GM10266 (cell line): ENCODE data around the gene TRIM42.
A peak's percentile ranks its signal among the peaks of the same experiment; 100 is the strongest.

Source experiments
- DNase-seq: peaks from one replicate; pipeline ENCODE4 v3.0.0; 2012; ENCODE audit errors: extremely low spot score
- TF ChIP-seq, protein P1 (sequence below): IDR thresholded peaks from 2 replicates; pipeline ENCODE4 v1.5.1; 2012; ENCODE audit warnings: mild to moderate bottlenecking, low read depth; ENCODE audit not compliant: control insufficient read depth, insufficient read depth; ENCODE audit errors: missing control alignments

TRIM42 gene

DNA sequence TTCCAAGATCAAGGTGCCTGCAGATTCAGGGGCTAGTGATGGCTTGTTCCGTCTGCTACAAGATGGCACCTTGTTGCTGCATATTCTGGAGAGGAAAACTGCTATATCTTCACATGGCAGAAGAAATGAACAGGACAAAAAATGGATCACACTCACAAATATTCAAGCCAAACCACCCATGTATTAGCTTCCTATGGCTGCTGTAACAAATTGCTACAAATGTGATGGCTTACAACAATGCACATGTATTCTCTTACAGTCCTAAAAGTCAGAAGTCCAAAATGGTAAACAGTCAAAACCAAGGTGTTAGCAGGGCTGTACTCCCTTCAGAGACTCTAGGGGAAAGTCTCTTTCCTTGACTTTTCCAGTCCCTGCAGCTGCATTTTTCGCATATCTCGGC lies 55.8 kb downstream of the TRIM42 start:
- TF ChIP-seq, protein P1, sequence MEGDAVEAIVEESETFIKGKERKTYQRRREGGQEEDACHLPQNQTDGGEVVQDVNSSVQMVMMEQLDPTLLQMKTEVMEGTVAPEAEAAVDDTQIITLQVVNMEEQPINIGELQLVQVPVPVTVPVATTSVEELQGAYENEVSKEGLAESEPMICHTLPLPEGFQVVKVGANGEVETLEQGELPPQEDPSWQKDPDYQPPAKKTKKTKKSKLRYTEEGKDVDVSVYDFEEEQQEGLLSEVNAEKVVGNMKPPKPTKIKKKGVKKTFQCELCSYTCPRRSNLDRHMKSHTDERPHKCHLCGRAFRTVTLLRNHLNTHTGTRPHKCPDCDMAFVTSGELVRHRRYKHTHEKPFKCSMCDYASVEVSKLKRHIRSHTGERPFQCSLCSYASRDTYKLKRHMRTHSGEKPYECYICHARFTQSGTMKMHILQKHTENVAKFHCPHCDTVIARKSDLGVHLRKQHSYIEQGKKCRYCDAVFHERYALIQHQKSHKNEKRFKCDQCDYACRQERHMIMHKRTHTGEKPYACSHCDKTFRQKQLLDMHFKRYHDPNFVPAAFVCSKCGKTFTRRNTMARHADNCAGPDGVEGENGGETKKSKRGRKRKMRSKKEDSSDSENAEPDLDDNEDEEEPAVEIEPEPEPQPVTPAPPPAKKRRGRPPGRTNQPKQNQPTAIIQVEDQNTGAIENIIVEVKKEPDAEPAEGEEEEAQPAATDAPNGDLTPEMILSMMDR, result no peak

DNA sequence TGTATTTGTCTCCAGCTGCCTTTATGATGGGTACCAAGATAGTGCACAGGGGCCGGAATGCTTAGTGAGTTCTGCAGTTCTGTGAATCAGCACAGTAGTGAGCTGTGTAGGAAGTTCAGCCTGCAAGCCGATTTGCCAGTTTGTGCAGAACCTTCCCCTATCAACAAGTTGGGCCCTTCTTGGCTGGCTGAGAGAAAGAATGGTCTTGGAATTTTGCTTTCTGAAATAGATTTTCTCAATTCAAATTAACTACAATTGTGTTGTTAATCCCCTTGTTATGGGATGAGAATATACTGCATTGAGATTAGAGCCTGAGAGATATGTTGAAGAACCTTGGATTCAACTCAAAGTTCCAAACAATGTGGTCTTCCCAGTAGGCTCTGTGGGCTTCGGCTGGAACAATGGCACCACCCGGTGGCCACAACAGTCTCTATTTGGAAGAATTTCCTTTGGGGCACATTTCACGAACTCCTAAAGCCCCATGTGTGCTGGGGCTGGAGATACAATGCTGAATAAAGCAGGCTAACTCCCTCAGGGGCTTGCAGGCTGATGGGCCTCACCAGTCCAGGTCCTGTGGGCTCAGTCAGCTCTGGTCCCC lies 59.1 kb downstream of the TRIM42 start:
- TF ChIP-seq, protein P1, result peak; percentile 59
- peak; percentile 18 for DNase-seq

More for the DNA sequence above, 55.8 kb downstream of the TRIM42 start:
- no peak for DNase-seq

DNA sequence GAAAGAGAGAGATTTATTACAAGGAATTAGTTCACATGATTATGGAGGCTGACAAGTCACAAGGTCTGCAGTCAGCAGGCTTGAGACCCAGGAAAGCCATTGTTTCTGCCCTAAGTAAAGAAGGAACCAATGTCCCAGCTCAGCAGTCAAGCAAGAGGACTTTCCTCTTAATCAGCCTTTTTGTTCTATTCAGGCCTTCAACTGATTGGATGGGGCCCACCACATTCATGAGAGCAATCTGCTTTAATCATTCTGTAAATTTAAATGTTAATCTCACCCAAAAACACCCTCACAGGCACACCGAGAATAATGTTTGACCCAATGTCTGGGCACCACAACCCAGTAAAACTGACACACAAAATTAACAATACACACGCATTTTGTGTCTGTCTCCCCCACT lies 64.3 kb downstream of the TRIM42 start:
- DNase-seq, result no peak
- TF ChIP-seq, protein P1, result no peak

DNA sequence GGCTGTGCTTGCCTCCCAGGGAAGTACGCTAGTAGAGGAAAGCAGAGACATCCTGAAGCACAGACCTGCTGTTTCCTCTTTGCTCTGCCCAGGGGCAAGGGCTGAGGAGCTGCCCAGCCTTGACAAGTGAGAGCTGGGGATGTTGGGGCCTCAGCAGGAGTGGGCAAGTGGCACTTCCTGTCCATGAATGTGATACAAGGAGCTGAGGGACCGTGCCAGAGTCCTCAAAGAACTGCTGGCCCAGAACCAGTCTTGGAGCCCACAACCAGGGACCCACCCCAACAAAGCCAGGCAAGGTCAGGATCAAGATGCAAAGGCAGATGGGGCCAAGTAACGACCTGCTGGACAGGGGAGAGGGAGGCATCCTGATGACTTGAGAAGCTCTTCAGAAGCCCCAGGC lies 70.3 kb downstream of the TRIM42 start:
- no peak for DNase-seq
- TF ChIP-seq, protein P1, result no peak

DNA sequence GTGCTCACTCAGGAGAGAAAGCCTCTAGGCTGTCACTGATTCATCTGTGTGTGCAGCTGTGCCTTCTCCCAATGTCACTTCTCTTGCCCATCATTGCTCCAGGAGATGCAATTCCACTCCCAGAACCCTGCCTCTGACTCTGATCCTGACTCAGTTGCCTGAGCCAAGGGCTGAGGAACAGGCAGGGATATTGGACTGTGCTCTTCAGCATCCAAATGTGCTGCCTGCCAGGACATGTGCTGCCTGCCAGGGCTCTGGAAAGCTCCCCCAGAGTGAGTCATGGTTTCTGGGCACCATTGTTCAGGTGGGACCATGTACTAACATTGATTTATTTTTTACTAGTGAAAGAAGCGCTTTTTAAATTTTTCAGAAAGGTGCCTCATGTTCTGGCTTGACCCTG lies 71.0 kb downstream of the TRIM42 start:
- TF ChIP-seq, protein P1, result no peak
- DNase-seq, result no peak
